Measurements from ENCODE around the gene DRAM1.

DRAM1 gene

GRCh38 chr12:101939306-101939705, 61.9 kb downstream of the DRAM1 start:
- in situ Hi-C loops (cut with MboI; ENCODE audit: low sequenced_read_pairs), result loop anchor here (25.0 kb wide), 1 partner anchor 548 kb away; the partner anchor contains the start of gene IGF1

GRCh38 chr12:101939856-101940265, 62.5 kb downstream of the DRAM1 start:
- in situ Hi-C loops (cut with MboI; ENCODE audit: low sequenced_read_pairs), result loop anchor here (25.0 kb wide), 1 partner anchor 547 kb away; the partner anchor contains the start of gene IGF1

- in situ Hi-C loops (cut with MboI; ENCODE audit: low sequenced_read_pairs), result loop anchor here (25.0 kb wide), 1 partner anchor 547 kb away; the partner anchor contains the start of gene IGF1
These were observed 63.1 kb downstream of the DRAM1 start for GRCh38 chr12:101940400-101940950.

GRCh38 chr12:101941306-101942249, 64.2 kb downstream of the DRAM1 start:
- in situ Hi-C loops (cut with MboI; ENCODE audit: low sequenced_read_pairs), result loop anchor here (25.0 kb wide), 1 partner anchor 546 kb away; the partner anchor contains the start of gene IGF1

- in situ Hi-C loops (cut with MboI; ENCODE audit: low sequenced_read_pairs), result loop anchor here (25.0 kb wide), 1 partner anchor 545 kb away; the partner anchor contains the start of gene IGF1
These were observed 64.8 kb downstream of the DRAM1 start for GRCh38 chr12:101942250-101942605.

GRCh38 chr12:101945369-101946232, 68.2 kb downstream of the DRAM1 start:
- in situ Hi-C loops (cut with MboI; ENCODE audit: low sequenced_read_pairs), result loop anchor here (25.0 kb wide), 1 partner anchor 542 kb away; the partner anchor contains the start of gene IGF1

- in situ Hi-C loops (cut with MboI; ENCODE audit: low sequenced_read_pairs), result loop anchor here (25.0 kb wide), 1 partner anchor 541 kb away; the partner anchor contains the start of gene IGF1
These were observed 68.8 kb downstream of the DRAM1 start for GRCh38 chr12:101946233-101946611.

GRCh38 chr12:101947316-101947715, 69.9 kb downstream of the DRAM1 start:
- in situ Hi-C loops (cut with MboI; ENCODE audit: low sequenced_read_pairs), result loop anchor here (25.0 kb wide), 1 partner anchor 540 kb away; the partner anchor contains the start of gene IGF1

GRCh38 chr12:101948365-101948764, 71.0 kb downstream of the DRAM1 start:
- in situ Hi-C loops (cut with MboI; ENCODE audit: low sequenced_read_pairs), result loop anchor here (25.0 kb wide), 1 partner anchor 539 kb away; the partner anchor contains the start of gene IGF1

GRCh38 chr12:101951002-101951670, 73.8 kb downstream of the DRAM1 start:
- in situ Hi-C loops (cut with MboI; ENCODE audit: low sequenced_read_pairs), result no loop called here

GRCh38 chr12:101954113-101954512, 76.7 kb downstream of the DRAM1 start:
- in situ Hi-C loops (cut with MboI; ENCODE audit: low sequenced_read_pairs), result no loop called here

- in situ Hi-C loops (cut with MboI; ENCODE audit: low sequenced_read_pairs), result no loop called here
These were observed 77.3 kb downstream of the DRAM1 start for GRCh38 chr12:101954676-101955075.

- in situ Hi-C loops (cut with MboI; ENCODE audit: low sequenced_read_pairs), result no loop called here
These were observed 80.0 kb downstream of the DRAM1 start for GRCh38 chr12:101957252-101957959.

GRCh38 chr12:101959607-101960006, 82.2 kb downstream of the DRAM1 start:
- in situ Hi-C loops (cut with MboI; ENCODE audit: low sequenced_read_pairs), result no loop called here

GRCh38 chr12:101962486-101962885, 85.1 kb downstream of the DRAM1 start:
- in situ Hi-C loops (cut with MboI; ENCODE audit: low sequenced_read_pairs), result no loop called here

- in situ Hi-C loops (cut with MboI; ENCODE audit: low sequenced_read_pairs), result no loop called here
These were observed 86.3 kb downstream of the DRAM1 start for GRCh38 chr12:101963697-101964096.

- in situ Hi-C loops (cut with MboI; ENCODE audit: low sequenced_read_pairs), result no loop called here
These were observed 89.1 kb downstream of the DRAM1 start for GRCh38 chr12:101966496-101966895.

GRCh38 chr12:101967506-101967905, 90.1 kb downstream of the DRAM1 start:
- in situ Hi-C loops (cut with MboI; ENCODE audit: low sequenced_read_pairs), result no loop called here

- in situ Hi-C loops (cut with MboI; ENCODE audit: low sequenced_read_pairs), result no loop called here
These were observed 91.4 kb downstream of the DRAM1 start for GRCh38 chr12:101968770-101969169.

All from HL-60/S4 (cell line).